T-helper 2 cell treated with Interferon-gamma antibody and Interleukin-4, amounts not matched to agents 100 ng/mL and 5 ng/mL, for 36 hours (primary cell): Measurements from ENCODE around the gene CASTOR1. TPM values are rescaled to one million over a fixed set of nuclear protein-coding genes. Genes with fewer than 3 reads are reported as not detected.

Experiments
- total RNA-seq: library from RNA; stranded (reverse); gene quantifications from 2 replicates; pipeline ENCODE4 v1.2.3, GENCODE V29; 2022

Gene CASTOR1
- total RNA-seq, 1 donor from 2014 or later: 23.2 TPM

Other genes with a start within 250 kb of the CASTOR1 start
- gene HORMAD2, start 209.0 kb downstream of the CASTOR1 start, total RNA-seq: 0.45 and 0.98 TPM in 2 replicates
- 502 and 522 TPM in 2 replicates for gene LIF, start 42.7 kb downstream of the CASTOR1 start, total RNA-seq
- gene OSM, start 22.7 kb downstream of the CASTOR1 start, total RNA-seq: 237 and 246 TPM in 2 replicates
- 46.2 and 46.6 TPM in 2 replicates for gene TBC1D10A, start 37.4 kb upstream of the CASTOR1 start, total RNA-seq
- gene SF3A1, start 67.4 kb upstream of the CASTOR1 start, total RNA-seq: 261 and 276 TPM in 2 replicates
- 4.8 and 5.5 TPM in 2 replicates for gene CCDC157, start 67.5 kb upstream of the CASTOR1 start, total RNA-seq
- 13.3 and 14.9 TPM in 2 replicates for gene RNF215, start 97.9 kb upstream of the CASTOR1 start, total RNA-seq
- 7.2 and 9.5 TPM in 2 replicates for gene SEC14L2, start 107.5 kb upstream of the CASTOR1 start, total RNA-seq
- 50.5 and 51.2 TPM in 2 replicates for gene MTFP1, start 136.3 kb upstream of the CASTOR1 start, total RNA-seq
- not detected in 2 replicates for gene SEC14L3, start 182.5 kb upstream of the CASTOR1 start, total RNA-seq
- gene SEC14L4, start 216.2 kb upstream of the CASTOR1 start, total RNA-seq: not detected in 2 replicates